HG03558 (cell line): ENCODE measurements around the gene MRPS18A.

Source experiments
- ATAC-seq: cut with Tn5 transposase; IDR thresholded peaks from one replicate; pipeline ENCODE4 v1.9.1; 2021; ENCODE audit warnings: moderate number of reproducible peaks; ENCODE audit not compliant: unreplicated experiment; ENCODE audit errors: extremely low read depth

MRPS18A gene

GRCh38 chr6:43687437-43688347 lies at the start of gene MRPS18A:
Gene MRPS18A (minus strand): TSS chr6:43687791. CDS start chr6:43687779, 12 bp downstream.
- peak; percentile 64 for ATAC-seq

GRCh38 chr6:43736844-43737243 lies 49.3 kb upstream of the MRPS18A start:
- ATAC-seq, result no peak

DNA sequence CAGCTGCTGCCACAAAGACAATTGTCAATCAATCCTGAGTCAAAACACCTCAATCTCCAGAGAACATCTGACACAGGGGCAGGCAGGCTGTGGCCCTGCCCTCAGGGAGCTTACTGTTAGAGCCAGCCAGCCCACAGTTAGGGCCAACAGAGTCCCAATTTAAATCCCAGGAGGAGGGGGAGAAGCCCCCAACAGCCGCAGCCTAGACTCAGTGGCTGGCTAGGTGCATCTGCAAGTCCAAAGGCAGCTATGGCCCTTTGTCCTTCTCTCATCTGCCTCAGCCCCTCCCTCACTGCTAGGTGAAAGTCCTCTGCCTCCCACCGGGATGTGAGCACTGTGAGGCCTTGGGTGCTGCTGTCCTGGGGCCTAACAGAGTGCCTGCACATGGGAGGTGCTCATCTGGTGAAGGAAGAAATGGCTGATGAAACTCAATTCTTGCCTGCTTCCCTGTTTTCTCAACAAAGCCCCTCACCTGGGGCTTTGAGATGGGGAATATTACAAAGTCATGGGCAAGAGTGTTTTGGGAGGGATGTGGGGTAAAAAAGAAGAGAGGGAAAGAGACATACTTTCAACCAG lies 48.7 kb upstream of the MRPS18A start:
- ATAC-seq, result no peak

GRCh38 chr6:43735642-43736199 lies 48.1 kb upstream of the MRPS18A start:
- ATAC-seq, result no peak

DNA sequence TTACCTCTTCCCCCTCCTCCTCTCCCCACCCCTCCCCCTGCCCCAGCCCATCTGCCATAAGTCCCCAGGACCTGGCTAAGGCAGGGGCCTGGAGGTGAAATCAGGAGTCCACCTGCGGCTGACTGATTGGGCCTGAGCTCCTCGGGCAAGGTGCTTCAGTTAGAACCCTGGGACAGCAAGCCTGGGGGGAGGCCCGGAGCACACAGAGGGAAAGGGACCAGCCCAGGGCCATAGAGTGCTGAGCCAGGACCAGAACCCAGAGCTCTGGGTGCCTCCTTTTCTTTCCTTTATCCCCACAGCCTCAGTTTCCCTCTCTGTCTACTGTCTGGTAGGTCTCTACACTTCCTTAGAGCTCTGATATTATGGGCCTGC lies 46.7 kb upstream of the MRPS18A start:
- no peak for ATAC-seq

GRCh38 chr6:43733471-43734293 lies 46.1 kb upstream of the MRPS18A start:
- ATAC-seq, result peak; percentile 68

GRCh38 chr6:43730634-43731033 lies 43.0 kb upstream of the MRPS18A start:
- no peak for ATAC-seq

GRCh38 chr6:43729537-43729936 lies 41.9 kb upstream of the MRPS18A start:
- ATAC-seq, result no peak

- ATAC-seq, result no peak
These were observed 41.0 kb upstream of the MRPS18A start for GRCh38 chr6:43728586-43728985.

- ATAC-seq, result no peak
These were observed 40.0 kb upstream of the MRPS18A start for GRCh38 chr6:43727634-43728033.

- no peak for ATAC-seq
These were observed 38.3 kb upstream of the MRPS18A start for GRCh38 chr6:43725643-43726580.

DNA sequence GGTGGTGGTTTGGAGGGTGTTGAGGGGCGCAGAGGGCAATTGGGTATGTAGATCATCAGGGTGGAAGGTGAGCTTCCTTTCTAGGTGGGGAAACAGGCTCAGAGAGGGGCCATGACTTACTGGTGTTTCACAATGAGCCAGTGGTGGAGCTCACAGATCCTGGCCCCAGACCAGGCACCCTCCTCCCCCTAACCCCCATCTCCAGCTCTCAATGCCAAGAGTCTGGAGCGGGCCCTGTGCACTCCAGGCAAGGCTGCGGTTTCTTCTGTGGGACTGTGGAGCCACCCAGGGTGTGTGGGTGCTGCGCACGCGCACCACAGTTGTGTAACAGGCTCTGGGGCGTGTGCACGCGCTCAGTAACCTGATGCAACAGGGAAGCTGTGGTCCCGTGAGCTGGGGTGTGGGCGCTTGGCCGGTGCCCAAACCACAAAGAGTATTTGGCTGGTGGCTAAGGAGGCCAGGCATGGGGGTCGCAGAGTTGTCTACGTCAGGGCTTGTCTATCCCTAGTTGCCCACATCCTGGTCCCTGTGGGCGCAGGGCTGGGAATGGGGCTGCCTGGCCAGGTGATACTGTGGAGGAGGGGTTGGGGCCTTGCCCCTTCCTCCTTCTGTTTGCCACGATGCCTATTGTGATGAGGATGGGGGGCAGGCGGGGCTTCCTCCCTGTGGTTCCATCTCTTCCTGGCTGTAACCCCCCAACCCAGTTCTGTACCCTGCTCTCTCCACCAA lies 37.5 kb upstream of the MRPS18A start:
- peak; percentile 59 for ATAC-seq

DNA sequence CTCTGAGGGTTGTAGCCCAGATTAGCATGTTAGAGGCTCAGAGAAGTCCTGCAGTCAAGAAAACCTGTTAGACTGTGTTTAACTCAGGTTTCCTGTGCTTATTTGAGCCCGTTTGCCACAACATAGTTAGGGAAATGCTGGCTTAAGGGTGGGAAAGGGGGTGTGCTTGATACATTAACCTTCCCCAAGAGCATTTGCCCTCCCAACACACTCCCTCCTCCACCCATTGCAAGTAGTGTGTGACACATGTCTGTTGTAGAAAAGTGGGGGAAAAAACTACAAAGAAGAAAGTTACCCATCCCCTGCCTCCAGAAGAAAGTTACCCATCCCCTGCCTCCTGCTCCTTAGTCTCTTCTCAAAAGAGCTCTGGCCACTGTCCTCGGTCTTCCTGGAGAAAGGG lies 36.8 kb upstream of the MRPS18A start:
- no peak for ATAC-seq

DNA sequence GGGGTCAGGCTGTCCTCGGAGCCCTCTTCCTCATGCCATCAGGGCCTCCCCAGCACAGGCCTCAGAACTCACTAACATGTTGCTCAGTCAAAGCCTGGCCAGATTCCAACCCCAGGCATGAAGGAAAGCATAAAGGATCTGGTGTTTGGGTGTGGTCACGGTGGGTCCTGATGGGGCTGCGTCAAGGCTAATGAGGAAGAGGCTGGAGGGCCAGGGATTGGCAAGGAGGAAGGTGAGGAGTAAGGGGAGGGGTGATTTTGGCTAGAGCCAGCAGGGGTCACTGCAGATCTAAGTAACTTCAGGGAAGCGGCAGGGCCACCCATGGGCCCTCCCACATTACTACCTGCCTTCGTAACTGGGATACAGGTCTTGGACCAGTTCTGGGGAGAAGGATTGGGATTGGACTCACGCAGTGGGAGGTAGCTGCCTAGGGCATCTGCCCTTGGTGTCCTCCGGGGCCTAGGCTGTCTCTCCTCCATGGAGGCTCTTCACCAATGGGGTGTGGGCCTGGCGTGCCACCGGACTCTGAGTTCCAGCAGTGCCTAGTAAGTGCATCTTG lies 36.2 kb upstream of the MRPS18A start:
- ATAC-seq, result no peak

GRCh38 chr6:43722920-43723545 lies 35.4 kb upstream of the MRPS18A start:
- ATAC-seq, result no peak

DNA sequence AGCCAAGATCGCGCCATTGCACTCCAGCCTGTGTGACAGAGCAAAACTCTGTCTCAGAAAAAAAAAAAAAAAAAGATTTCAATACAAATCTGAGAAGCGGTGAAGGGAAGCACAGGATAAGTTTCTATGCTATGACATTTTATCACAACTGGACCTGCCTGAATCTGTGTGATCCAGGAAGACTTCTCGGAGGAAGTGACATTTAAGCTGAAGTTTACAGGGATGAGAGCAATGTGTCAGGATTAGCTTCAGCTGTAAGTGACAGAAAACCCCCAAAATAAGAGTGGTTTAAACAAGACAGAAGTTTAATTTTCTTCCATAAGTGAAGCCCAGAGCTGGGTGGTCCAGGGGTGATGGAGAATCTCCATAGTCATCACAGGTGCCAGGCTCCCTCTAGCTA lies 33.4 kb upstream of the MRPS18A start:
- no peak for ATAC-seq

DNA sequence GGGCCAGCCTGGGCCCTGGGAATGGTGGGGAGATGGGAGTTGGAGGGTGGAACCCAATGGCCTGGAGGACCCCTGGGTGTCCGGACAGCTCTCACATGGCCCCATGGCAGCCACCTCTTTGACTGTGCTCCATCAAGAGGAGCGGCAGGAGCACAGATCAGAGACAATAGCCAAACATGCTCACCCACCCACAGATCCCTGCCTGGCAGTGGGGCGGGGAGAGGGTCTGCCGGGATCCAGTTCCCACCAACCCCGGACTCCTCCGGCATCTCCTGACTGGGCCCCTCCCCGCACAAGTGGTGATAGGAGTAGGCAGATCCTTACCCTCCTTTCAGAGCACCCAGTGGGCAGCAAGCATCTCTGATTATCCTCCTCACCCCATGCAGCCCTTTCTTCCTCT lies 31.9 kb upstream of the MRPS18A start:
- ATAC-seq, result no peak
